PFSK-1 (cell line): ENCODE measurements around the gene PCDHB5.

Experiments used
- FOXP2 ChIP-seq: optimal IDR thresholded peaks from 2 replicates; pipeline ENCODE3; 2011; ENCODE audit warnings: borderline replicate concordance, control low read depth, inconsistent platforms; ENCODE audit not compliant: insufficient read depth; ENCODE audit errors: extremely low read length, extremely low read depth
- POLR2AphosphoS5 ChIP-seq: IDR thresholded peaks from 2 replicates; pipeline ENCODE4 v1.6.1; 2012; ENCODE audit warnings: low read depth, mild to moderate bottlenecking, control low read depth, low read length, moderate library complexity
- SIN3A ChIP-seq: IDR thresholded peaks from 2 replicates; pipeline ENCODE4 v1.6.1; 2012; ENCODE audit warnings: mild to moderate bottlenecking, low read length, moderate library complexity, borderline replicate concordance; ENCODE audit not compliant: insufficient read depth
- TAF1 ChIP-seq: IDR thresholded peaks from 2 replicates; pipeline ENCODE4 v1.6.1; 2012; ENCODE audit warnings: low read length, control low read depth, borderline replicate concordance; ENCODE audit not compliant: insufficient read depth
- TF ChIP-seq, protein P1 (sequence below), 2 experiments: IDR thresholded peaks; 2 replicates each; pipeline versions ENCODE4 v1.6.1 to v1.8.0; 2011 to 2012; ENCODE audit warnings: low read depth in 2 of 2, low read length in 2 of 2, control low read depth in 1 of 2, inconsistent platforms in 1 of 2, mild to moderate bottlenecking in 1 of 2, moderate library complexity in 1 of 2; ENCODE audit not compliant: insufficient read depth in 1 of 2

Gene PCDHB5

DNA sequence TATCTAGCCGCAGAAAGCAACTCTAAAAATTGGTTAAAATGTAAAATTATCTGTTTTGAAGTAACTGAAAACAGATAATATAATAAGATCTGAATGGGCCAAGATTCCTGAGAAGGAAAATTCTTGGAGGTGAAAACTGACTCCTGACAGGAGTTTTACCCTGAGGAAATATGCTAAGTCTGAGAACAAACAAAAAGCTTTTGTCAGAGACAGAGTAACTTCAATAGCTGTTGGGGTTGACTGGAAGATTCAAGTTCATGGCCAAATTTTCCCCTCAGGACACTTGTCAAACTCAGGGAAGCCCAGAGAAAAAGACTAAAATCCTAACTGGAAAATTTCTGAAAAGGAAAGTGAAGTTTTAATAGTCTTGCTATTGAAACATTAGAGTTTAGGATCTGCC is 7.7 kb upstream of the PCDHB5 start:
- no peak for TF ChIP-seq SIN3A
- no peak for TF ChIP-seq TAF1
- no peak for TF ChIP-seq FOXP2
- TF ChIP-seq POLR2AphosphoS5, result no peak
- TF ChIP-seq, protein P1, sequence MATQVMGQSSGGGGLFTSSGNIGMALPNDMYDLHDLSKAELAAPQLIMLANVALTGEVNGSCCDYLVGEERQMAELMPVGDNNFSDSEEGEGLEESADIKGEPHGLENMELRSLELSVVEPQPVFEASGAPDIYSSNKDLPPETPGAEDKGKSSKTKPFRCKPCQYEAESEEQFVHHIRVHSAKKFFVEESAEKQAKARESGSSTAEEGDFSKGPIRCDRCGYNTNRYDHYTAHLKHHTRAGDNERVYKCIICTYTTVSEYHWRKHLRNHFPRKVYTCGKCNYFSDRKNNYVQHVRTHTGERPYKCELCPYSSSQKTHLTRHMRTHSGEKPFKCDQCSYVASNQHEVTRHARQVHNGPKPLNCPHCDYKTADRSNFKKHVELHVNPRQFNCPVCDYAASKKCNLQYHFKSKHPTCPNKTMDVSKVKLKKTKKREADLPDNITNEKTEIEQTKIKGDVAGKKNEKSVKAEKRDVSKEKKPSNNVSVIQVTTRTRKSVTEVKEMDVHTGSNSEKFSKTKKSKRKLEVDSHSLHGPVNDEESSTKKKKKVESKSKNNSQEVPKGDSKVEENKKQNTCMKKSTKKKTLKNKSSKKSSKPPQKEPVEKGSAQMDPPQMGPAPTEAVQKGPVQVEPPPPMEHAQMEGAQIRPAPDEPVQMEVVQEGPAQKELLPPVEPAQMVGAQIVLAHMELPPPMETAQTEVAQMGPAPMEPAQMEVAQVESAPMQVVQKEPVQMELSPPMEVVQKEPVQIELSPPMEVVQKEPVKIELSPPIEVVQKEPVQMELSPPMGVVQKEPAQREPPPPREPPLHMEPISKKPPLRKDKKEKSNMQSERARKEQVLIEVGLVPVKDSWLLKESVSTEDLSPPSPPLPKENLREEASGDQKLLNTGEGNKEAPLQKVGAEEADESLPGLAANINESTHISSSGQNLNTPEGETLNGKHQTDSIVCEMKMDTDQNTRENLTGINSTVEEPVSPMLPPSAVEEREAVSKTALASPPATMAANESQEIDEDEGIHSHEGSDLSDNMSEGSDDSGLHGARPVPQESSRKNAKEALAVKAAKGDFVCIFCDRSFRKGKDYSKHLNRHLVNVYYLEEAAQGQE (IDR thresholded peaks at IDR 0.05; ENCODE audit: insufficient read depth in 1 of 2, low read depth in 2 of 2, low read length in 2 of 2), result no peak

DNA sequence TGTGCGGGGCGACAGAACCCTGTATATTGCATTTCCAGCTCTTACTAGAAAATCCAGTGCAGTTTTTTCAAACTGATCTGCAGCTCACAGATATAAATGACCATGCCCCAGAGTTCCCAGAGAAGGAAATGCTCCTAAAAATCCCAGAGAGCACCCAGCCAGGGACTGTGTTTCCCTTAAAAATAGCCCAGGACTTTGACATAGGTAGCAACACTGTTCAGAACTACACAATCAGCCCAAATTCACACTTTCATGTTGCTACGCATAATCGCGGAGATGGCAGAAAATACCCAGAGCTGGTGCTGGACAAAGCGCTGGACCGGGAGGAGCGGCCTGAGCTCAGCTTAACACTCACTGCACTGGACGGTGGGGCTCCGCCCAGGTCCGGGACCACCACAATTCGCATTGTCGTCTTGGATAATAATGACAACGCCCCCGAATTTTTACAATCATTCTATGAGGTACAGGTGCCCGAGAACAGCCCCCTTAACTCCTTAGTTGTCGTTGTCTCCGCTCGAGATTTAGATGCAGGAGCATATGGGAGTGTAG is 786 bp downstream of the PCDHB5 start:
- TF ChIP-seq TAF1, result no peak
- TF ChIP-seq, protein P1 (IDR thresholded peaks at IDR 0.05; ENCODE audit: insufficient read depth in 1 of 2, low read depth in 2 of 2, low read length in 2 of 2), result no peak
- no peak for TF ChIP-seq FOXP2
- no peak for TF ChIP-seq POLR2AphosphoS5
- no peak for TF ChIP-seq SIN3A

DNA sequence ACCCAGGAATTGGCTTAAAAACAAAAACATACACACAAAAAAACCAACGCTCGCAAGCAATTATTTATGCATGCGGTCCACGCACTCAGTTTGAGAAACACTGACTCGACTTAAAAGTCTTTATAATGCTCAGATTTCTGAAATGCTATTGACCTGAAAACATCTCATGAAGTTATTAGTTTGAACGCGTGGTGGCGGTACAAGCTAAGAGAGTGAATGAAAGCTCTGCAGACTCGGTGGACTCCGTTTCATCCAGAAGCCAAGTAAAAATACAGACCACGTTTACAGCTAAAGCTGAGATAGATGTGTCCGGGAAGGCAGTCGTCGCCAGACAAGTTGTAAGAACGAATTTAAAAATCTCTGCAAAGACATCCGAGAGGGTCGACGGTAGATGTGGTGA is 14.8 kb downstream of the PCDHB5 start, which contains the start of gene PCDHB6:
Gene PCDHB6, plus strand, starts transcription at position 246 of the 400 bp plus-strand sequence. CDS start 201 bp downstream, outside the sequence.
- no peak for TF ChIP-seq FOXP2
- TF ChIP-seq POLR2AphosphoS5, result no peak
- TF ChIP-seq TAF1, result no peak
- TF ChIP-seq, protein P1 (IDR thresholded peaks at IDR 0.05; ENCODE audit: insufficient read depth in 1 of 2, low read depth in 2 of 2, low read length in 2 of 2), result no peak
- no peak for TF ChIP-seq SIN3A

DNA sequence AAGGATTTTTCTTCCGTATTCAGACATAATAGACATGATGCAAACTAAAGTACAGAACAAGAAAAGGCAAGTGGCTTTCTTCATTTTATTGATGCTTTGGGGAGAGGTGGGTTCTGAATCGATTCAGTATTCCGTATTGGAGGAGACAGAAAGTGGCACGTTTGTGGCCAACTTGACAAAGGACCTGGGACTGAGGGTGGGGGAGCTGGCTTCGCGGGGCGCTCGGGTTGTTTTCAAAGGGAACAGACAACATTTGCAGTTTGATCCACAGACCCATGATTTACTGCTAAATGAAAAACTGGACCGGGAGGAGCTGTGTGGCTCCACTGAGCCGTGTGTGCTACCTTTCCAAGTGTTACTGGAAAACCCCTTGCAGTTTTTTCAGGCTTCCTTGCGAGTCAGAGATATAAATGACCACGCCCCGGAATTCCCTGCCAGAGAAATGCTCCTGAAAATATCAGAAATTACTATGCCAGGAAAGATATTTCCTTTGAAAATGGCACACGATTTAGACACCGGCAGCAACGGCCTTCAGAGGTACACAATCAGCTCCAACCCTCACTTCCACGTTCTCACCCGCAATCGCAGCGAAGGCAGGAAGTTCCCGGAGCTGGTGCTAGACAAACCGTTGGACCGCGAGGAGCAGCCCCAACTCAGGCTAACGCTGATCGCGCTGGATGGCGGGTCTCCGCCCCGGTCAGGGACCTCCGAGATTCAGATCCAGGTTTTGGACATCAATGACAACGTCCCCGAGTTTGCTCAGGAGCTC is 15.4 kb downstream of the PCDHB5 start:
- no peak for TF ChIP-seq SIN3A
- TF ChIP-seq FOXP2, result no peak
- TF ChIP-seq, protein P1 (IDR thresholded peaks at IDR 0.05; ENCODE audit: insufficient read depth in 1 of 2, low read depth in 2 of 2, low read length in 2 of 2), result no peak
- no peak for TF ChIP-seq TAF1
- no peak for TF ChIP-seq POLR2AphosphoS5
